HEK293 (cell line): ENCODE measurements around the gene GATA2.

Experiments used
- MYNN ChIP-seq: fragments of 450-650 bp; formaldehyde crosslinking; IDR thresholded peaks from 2 replicates; pipeline ENCODE4 v1.5.1; 2016; ENCODE audit warnings: missing biosample characterization, missing genetic modification characterization, borderline replicate concordance
- YY1 ChIP-seq: fragments of 450-650 bp; formaldehyde crosslinking; IDR thresholded peaks from 2 replicates; pipeline ENCODE4 v1.5.1; 2018; ENCODE audit warnings: missing biosample characterization, missing genetic modification characterization
- ZFP3 ChIP-seq: fragments of 450-650 bp; formaldehyde crosslinking; IDR thresholded peaks from 2 replicates; pipeline ENCODE4 v1.5.1; 2016; ENCODE audit warnings: low read depth, missing biosample characterization, missing genetic modification characterization
- ZNF24 ChIP-seq: fragments of 450-650 bp; formaldehyde crosslinking; IDR thresholded peaks from 2 replicates; pipeline ENCODE4 v1.5.1; 2016; ENCODE audit warnings: missing biosample characterization, missing genetic modification characterization
- ZNF302 ChIP-seq: fragments of 450-650 bp; formaldehyde crosslinking; IDR thresholded peaks from 2 replicates; pipeline ENCODE4 v1.5.1; 2016; ENCODE audit warnings: missing biosample characterization, missing genetic modification characterization, low read depth
- ZNF660 ChIP-seq: fragments of 450-650 bp; IDR thresholded peaks from 2 replicates; pipeline ENCODE4 v1.5.1; 2018; ENCODE audit warnings: missing biosample characterization, mild to moderate bottlenecking, missing genetic modification characterization
- ZNF747 ChIP-seq: fragments of 450-650 bp; formaldehyde crosslinking; IDR thresholded peaks from 2 replicates; pipeline ENCODE4 v1.5.1; 2016; ENCODE audit warnings: missing biosample characterization, missing genetic modification characterization
- ZNF76 ChIP-seq: fragments of 450-650 bp; formaldehyde crosslinking; IDR thresholded peaks from 2 replicates; pipeline ENCODE4; 2016; ENCODE audit warnings: low read depth, missing biosample characterization, missing genetic modification characterization, borderline replicate concordance
- ZNF768 ChIP-seq: fragments of 450-650 bp; formaldehyde crosslinking; IDR thresholded peaks from 2 replicates; pipeline ENCODE4 v1.5.1; 2018; ENCODE audit warnings: missing biosample characterization, mild to moderate bottlenecking, missing genetic modification characterization
- ZNF830 ChIP-seq: fragments of 450-650 bp; IDR thresholded peaks from 2 replicates; pipeline ENCODE4 v1.5.0; 2018; ENCODE audit warnings: missing biosample characterization, missing genetic modification characterization, low read depth, mild to moderate bottlenecking, moderate library complexity
- ZNF843 ChIP-seq: fragments of 450-650 bp; formaldehyde crosslinking; IDR thresholded peaks from 2 replicates; pipeline ENCODE4 v1.5.1; 2016; ENCODE audit warnings: missing biosample characterization, missing genetic modification characterization
- TF ChIP-seq, protein P1 (sequence below): fragments of 450-650 bp; formaldehyde crosslinking; IDR thresholded peaks from 2 replicates; pipeline ENCODE4 v1.5.1; 2016; ENCODE audit warnings: missing biosample characterization, missing genetic modification characterization
- TF ChIP-seq, protein P2 (sequence below): sonication (generic); formaldehyde crosslinking; IDR thresholded peaks from 2 replicates; pipeline ENCODE4 v1.8.1; 2022; ENCODE audit warnings: mild to moderate bottlenecking, moderate library complexity, missing genetic modification reagents
- TF ChIP-seq, protein P3 (sequence below): fragments of 450-650 bp; formaldehyde crosslinking; conservative IDR thresholded peaks from 2 replicates; pipeline ENCODE4 v1.5.1; 2016; ENCODE audit warnings: low read depth, missing biosample characterization, missing genetic modification characterization

DNA sequence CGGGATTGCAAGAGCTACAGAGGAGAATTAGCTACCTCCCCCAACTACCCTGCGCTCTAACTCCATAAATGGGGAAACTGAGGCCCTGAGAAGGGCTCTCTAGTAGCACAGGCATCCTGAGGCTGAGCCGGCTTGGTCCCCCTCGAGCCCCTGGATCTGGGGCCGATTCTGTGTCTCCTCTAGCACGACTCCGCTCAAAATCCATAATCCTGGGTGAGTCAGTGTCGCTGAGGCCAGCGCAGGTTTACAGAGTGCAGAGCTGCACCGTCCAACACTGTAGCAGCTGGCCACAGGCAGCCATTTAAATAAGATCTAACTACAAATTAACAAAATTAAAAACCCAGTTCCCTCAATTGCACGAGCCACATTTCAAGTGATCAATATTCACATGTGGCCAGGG is 10.8 kb downstream of the GATA2 start:
- TF ChIP-seq ZFP3 (tag by site-specific recombination): no peak
- no peak for TF ChIP-seq ZNF747 (tag by site-specific recombination)
- no peak for TF ChIP-seq ZNF768 (tag by site-specific recombination)
- TF ChIP-seq YY1 (tag by site-specific recombination): no peak
- TF ChIP-seq, protein P1, sequence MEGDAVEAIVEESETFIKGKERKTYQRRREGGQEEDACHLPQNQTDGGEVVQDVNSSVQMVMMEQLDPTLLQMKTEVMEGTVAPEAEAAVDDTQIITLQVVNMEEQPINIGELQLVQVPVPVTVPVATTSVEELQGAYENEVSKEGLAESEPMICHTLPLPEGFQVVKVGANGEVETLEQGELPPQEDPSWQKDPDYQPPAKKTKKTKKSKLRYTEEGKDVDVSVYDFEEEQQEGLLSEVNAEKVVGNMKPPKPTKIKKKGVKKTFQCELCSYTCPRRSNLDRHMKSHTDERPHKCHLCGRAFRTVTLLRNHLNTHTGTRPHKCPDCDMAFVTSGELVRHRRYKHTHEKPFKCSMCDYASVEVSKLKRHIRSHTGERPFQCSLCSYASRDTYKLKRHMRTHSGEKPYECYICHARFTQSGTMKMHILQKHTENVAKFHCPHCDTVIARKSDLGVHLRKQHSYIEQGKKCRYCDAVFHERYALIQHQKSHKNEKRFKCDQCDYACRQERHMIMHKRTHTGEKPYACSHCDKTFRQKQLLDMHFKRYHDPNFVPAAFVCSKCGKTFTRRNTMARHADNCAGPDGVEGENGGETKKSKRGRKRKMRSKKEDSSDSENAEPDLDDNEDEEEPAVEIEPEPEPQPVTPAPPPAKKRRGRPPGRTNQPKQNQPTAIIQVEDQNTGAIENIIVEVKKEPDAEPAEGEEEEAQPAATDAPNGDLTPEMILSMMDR (tag by site-specific recombination): no peak
- TF ChIP-seq ZNF660 (tag by site-specific recombination): no peak
- TF ChIP-seq, protein P2, sequence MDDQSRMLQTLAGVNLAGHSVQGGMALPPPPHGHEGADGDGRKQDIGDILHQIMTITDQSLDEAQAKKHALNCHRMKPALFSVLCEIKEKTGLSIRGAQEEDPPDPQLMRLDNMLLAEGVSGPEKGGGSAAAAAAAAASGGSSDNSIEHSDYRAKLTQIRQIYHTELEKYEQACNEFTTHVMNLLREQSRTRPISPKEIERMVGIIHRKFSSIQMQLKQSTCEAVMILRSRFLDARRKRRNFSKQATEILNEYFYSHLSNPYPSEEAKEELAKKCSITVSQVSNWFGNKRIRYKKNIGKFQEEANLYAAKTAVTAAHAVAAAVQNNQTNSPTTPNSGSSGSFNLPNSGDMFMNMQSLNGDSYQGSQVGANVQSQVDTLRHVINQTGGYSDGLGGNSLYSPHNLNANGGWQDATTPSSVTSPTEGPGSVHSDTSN (CRISPR knock-in tag): no peak
- TF ChIP-seq MYNN (tag by site-specific recombination): no peak
- no peak for TF ChIP-seq ZNF830 (tag by site-specific recombination)
- TF ChIP-seq ZNF24 (tag by site-specific recombination): no peak
- TF ChIP-seq ZNF302: no peak
- no peak for TF ChIP-seq ZNF843
- TF ChIP-seq, protein P3, sequence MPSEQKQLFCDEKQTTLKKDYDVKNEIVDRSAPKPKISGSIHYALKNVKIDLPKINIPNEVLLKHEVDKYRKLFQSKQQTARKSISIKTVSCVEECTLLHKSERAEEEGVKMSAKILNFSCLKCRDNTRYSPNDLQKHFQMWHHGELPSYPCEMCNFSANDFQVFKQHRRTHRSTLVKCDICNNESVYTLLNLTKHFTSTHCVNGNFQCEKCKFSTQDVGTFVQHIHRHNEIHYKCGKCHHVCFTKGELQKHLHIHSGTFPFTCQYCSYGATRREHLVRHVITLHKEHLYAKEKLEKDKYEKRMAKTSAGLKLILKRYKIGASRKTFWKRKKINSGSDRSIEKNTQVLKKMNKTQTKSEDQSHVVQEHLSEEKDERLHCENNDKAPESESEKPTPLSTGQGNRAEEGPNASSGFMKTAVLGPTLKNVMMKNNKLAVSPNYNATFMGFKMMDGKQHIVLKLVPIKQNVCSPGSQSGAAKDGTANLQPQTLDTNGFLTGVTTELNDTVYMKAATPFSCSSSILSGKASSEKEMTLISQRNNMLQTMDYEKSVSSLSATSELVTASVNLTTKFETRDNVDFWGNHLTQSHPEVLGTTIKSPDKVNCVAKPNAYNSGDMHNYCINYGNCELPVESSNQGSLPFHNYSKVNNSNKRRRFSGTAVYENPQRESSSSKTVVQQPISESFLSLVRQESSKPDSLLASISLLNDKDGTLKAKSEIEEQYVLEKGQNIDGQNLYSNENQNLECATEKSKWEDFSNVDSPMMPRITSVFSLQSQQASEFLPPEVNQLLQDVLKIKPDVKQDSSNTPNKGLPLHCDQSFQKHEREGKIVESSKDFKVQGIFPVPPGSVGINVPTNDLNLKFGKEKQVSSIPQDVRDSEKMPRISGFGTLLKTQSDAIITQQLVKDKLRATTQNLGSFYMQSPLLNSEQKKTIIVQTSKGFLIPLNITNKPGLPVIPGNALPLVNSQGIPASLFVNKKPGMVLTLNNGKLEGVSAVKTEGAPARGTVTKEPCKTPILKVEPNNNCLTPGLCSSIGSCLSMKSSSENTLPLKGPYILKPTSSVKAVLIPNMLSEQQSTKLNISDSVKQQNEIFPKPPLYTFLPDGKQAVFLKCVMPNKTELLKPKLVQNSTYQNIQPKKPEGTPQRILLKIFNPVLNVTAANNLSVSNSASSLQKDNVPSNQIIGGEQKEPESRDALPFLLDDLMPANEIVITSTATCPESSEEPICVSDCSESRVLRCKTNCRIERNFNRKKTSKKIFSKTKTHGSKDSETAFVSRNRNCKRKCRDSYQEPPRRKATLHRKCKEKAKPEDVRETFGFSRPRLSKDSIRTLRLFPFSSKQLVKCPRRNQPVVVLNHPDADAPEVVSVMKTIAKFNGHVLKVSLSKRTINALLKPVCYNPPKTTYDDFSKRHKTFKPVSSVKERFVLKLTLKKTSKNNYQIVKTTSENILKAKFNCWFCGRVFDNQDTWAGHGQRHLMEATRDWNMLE (tag by site-specific recombination): no peak
- TF ChIP-seq ZNF76 (tag by site-specific recombination): no peak
